ENCODE data around the gene SLC38A3. TPM values are rescaled to one million over a fixed set of nuclear protein-coding genes. Genes with fewer than 3 reads are reported as not detected.

The SLC38A3 gene
- polyA plus RNA-seq, 1 experiment, result 0.06 TPM

DNA sequence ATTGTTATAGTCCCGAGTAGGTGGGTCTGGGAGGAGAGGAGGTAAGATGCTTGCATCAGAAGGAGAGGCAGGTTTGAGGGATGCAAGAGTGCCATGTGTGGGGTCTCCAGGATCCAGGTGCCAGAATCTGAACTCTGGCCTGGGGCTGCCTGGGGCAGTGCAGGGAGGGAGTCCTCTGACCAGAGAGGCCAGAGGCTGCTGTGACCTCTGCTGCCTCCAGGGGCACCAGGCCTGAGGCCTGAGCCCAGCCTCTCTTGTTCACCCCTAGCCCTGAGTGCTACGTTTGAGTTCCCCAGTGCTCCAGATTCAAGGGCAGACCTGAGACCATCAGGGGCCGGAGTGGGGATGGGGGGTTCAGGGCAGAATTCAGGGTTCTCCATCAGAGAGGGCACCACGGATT is 7.4 kb downstream of the SLC38A3 start:
- POLR2A ChIA-PET, result no interaction called here
- Histone ChIP-seq H3K27ac (ENCODE audit: low read depth, low read length) (no peak overlapping the region), H3K27me3 (ENCODE audit: control insufficient read depth, insufficient read depth, low read length) (peaks cover 16% of the 10 kb centered on the region), H3K4me3 (ENCODE audit: low read depth, low read length) (no peak overlapping the region), H3K9me3 (ENCODE audit: control insufficient read depth, insufficient read depth, low read length) (no peaks in the 10 kb centered on the region)
- CTCF ChIA-PET, result interaction anchor here (0.9 to 6.8 kb wide), 5 partner anchors 13 to 48 kb away, joined by 3 to 46 read pairs (median 9); no protein-coding TSS in a partner anchor
- TF ChIP-seq, protein P1, sequence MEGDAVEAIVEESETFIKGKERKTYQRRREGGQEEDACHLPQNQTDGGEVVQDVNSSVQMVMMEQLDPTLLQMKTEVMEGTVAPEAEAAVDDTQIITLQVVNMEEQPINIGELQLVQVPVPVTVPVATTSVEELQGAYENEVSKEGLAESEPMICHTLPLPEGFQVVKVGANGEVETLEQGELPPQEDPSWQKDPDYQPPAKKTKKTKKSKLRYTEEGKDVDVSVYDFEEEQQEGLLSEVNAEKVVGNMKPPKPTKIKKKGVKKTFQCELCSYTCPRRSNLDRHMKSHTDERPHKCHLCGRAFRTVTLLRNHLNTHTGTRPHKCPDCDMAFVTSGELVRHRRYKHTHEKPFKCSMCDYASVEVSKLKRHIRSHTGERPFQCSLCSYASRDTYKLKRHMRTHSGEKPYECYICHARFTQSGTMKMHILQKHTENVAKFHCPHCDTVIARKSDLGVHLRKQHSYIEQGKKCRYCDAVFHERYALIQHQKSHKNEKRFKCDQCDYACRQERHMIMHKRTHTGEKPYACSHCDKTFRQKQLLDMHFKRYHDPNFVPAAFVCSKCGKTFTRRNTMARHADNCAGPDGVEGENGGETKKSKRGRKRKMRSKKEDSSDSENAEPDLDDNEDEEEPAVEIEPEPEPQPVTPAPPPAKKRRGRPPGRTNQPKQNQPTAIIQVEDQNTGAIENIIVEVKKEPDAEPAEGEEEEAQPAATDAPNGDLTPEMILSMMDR (IDR thresholded peaks at IDR 0.05; ENCODE audit: low read depth, low read length), result no peak
- DNase-seq (ENCODE audit: low read depth, low spot score), result no peak

DNA sequence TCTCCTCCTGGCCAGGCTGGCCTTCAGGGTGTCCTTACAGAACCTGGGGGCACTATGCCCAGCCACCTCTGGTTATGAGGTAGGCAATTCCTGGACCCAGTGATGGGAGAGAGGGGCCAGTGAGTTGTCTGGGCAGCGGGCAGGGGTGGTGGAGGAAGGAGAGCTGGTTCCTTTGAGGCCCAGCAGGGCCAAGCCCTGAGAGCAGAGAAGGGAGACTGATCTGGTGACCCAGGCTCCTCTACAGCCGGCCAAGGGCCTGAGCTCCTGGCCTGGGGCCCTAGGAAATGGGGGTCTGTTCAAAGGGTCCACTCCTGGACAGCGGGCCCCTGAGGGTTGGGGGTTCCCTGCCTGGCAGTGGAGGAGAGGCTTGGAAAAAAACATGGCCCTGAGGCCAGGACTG is 7.9 kb downstream of the SLC38A3 start:
- ChIA-PET CTCF (interaction anchor here (2.0 to 6.8 kb wide), 3 partner anchors 12 to 18 kb away, joined by 9 to 46 read pairs (median 14); no protein-coding TSS in a partner anchor), POLR2A (no interaction called here)
- TF ChIP-seq, protein P1 (IDR thresholded peaks at IDR 0.05; ENCODE audit: low read depth, low read length), result no peak
- peaks cover 15% of the 10 kb centered on the region for H3K27me3 ChIP-seq (ENCODE audit: control insufficient read depth, insufficient read depth, low read length)
- no peak for DNase-seq (ENCODE audit: low read depth, low spot score)
- H3K9me3 ChIP-seq (ENCODE audit: control insufficient read depth, insufficient read depth, low read length), result no peaks in the 10 kb centered on the region
- no peak overlapping the region for H3K27ac ChIP-seq (ENCODE audit: low read depth, low read length)
- H3K4me3 ChIP-seq (ENCODE audit: low read depth, low read length), result no peak overlapping the region

DNA sequence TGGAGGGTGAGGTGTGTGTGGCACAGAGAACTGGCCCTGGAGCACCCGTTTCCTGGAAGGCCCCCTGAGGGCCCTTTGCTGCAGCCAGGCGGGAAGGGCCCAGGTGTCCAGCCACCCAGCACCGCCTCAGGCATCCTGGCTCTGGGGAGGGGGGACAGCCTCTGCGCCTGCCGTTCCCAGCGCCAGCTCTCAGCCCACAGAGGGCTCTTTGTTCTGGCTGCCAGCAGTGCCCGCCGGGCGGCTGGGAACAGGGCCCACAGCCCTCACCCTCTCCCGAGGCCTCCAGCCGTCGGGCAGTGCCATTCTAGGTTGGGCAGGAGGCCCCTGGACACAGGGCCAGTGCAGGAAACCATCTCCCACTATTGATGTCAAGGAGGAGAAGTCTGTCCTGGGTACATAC is 8.3 kb downstream of the SLC38A3 start:
- H3K27me3 ChIP-seq (ENCODE audit: control insufficient read depth, insufficient read depth, low read length), result peaks cover 17% of the 10 kb centered on the region
- POLR2A ChIA-PET, result no interaction called here
- no peak overlapping the region for H3K4me3 ChIP-seq (ENCODE audit: low read depth, low read length)
- no peak overlapping the region for H3K27ac ChIP-seq (ENCODE audit: low read depth, low read length)
- CTCF ChIA-PET, result interaction anchor here (2.0 to 6.8 kb wide), 3 partner anchors 12 to 18 kb away, joined by 9 to 46 read pairs (median 14); no protein-coding TSS in a partner anchor
- no peaks in the 10 kb centered on the region for H3K9me3 ChIP-seq (ENCODE audit: control insufficient read depth, insufficient read depth, low read length)
- TF ChIP-seq, protein P1 (IDR thresholded peaks at IDR 0.05; ENCODE audit: low read depth, low read length), result no peak
- no peak for DNase-seq (ENCODE audit: low read depth, low spot score)

DNA sequence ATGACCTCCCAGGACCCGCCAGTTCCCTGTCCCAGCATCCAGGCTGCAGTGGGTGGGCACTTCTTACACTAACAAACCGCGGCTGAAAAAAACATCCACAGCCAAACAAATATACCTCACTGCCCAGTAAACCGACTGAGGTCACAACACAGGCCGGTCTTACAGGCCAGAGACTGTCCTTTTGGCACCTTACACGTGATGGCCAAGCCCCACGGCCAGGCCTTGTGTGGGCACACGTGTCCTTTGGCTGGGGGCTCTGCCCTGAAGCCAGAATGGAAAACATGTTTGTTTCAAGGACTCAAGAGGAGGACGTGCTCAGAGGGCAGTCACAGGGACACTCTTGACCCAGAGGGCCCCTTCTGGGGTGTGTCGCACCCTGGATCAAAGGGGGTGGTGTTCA is 9.8 kb downstream of the SLC38A3 start:
- no peak overlapping the region for H3K4me3 ChIP-seq (ENCODE audit: low read depth, low read length)
- POLR2A ChIA-PET, result no interaction called here
- H3K27ac ChIP-seq (ENCODE audit: low read depth, low read length), result no peak overlapping the region
- TF ChIP-seq, protein P1 (IDR thresholded peaks at IDR 0.05; ENCODE audit: low read depth, low read length), result no peak
- CTCF ChIA-PET, result interaction anchor here (1.9 to 15.6 kb wide), 3 partner anchors 11 to 23 kb away, joined by 5 to 324 read pairs (median 10); partner anchors contain the start of gene GNAT1
- no peaks in the 10 kb centered on the region for H3K9me3 ChIP-seq (ENCODE audit: control insufficient read depth, insufficient read depth, low read length)
- peaks cover 15% of the 10 kb centered on the region for H3K27me3 ChIP-seq (ENCODE audit: control insufficient read depth, insufficient read depth, low read length)
- DNase-seq (ENCODE audit: low read depth, low spot score), result no peak

DNA sequence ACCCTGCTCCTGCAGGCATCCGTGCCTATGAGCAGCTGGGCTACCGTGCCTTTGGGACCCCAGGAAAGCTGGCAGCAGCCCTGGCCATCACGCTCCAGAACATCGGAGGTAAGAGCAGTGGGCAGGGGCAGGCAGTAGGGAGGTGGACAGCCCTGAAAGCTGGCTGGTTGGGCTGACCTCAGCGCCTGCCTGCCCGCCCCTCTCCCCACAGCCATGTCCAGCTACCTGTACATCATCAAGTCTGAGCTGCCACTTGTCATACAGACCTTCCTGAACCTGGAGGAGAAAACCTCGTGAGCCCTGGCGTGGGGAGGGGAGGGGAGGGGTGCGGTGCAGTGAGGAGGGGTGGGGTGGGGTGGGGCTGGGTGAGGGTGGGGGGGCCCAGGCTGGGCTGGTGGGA is 10.5 kb downstream of the SLC38A3 start:
- TF ChIP-seq, protein P1 (IDR thresholded peaks at IDR 0.05; ENCODE audit: low read depth, low read length), result no peak
- ChIA-PET CTCF (interaction anchor here (1.9 to 15.6 kb wide), 3 partner anchors 10 to 23 kb away, joined by 5 to 324 read pairs (median 10); partner anchors contain the start of gene GNAT1), POLR2A (interaction anchor here (0.5 kb wide), 1 partner anchor 22 kb away, joined by 3 read pairs; no protein-coding TSS in a partner anchor)
- no peak for DNase-seq (ENCODE audit: low read depth, low spot score)
- H3K4me3 ChIP-seq (ENCODE audit: low read depth, low read length), result no peak overlapping the region
- peaks cover 15% of the 10 kb centered on the region for H3K27me3 ChIP-seq (ENCODE audit: control insufficient read depth, insufficient read depth, low read length)
- H3K9me3 ChIP-seq (ENCODE audit: control insufficient read depth, insufficient read depth, low read length), result no peaks in the 10 kb centered on the region
- H3K27ac ChIP-seq (ENCODE audit: low read depth, low read length), result no peak overlapping the region
